GM12892 (cell line): Measurements from ENCODE around the gene GALNT2.

Experiments used
- POLR2AphosphoS5 ChIP-seq: IDR thresholded peaks from 2 replicates; pipeline ENCODE4 v1.6.1; 2011; ENCODE audit warnings: low read depth, low read length, control low read depth
- TAF1 ChIP-seq: IDR thresholded peaks from 2 replicates; pipeline ENCODE4 v1.6.1; 2011; ENCODE audit warnings: low read depth, mild to moderate bottlenecking, control low read depth, low read length, borderline replicate concordance

GRCh38 chr1:230099465-230099864 lies 32.4 kb downstream of the GALNT2 start:
- TF ChIP-seq TAF1 (no peak), POLR2AphosphoS5 (no peak)
